Duodenal mucosa (tissue), 2 donors: ENCODE data around the gene OR10P1.

Source experiments
- H3K27ac ChIP-seq: one replicate; pipeline ENCODE4 v1.7.0; 2013; ENCODE audit warnings: low read depth, low read length
- H3K27me3 ChIP-seq, 2 donors: one replicate each; pipeline ENCODE4 v1.7.0; 2013; ENCODE audit warnings: low read length in 2 of 2, control low read depth in 1 of 2; ENCODE audit not compliant: insufficient read depth in 2 of 2, control insufficient read depth in 1 of 2
- H3K36me3 ChIP-seq, 2 donors: one replicate each; pipeline ENCODE4 v1.7.0; 2013; ENCODE audit warnings: low read length in 2 of 2, control low read depth in 1 of 2; ENCODE audit not compliant: insufficient read depth in 2 of 2, control insufficient read depth in 1 of 2
- H3K4me1 ChIP-seq, 2 donors: one replicate each; pipeline ENCODE4 v1.7.0; 2013; ENCODE audit warnings: low read length in 2 of 2, control low read depth in 1 of 2; ENCODE audit not compliant: insufficient read depth in 2 of 2, control insufficient read depth in 1 of 2
- H3K4me3 ChIP-seq, 2 donors: one replicate each; pipeline ENCODE4 v1.7.0; 2013; ENCODE audit warnings: low read length in 2 of 2, low read depth in 1 of 2
- H3K9ac ChIP-seq, 2 donors: one replicate each; pipeline ENCODE4 v1.7.0; 2013; ENCODE audit warnings: low read length in 2 of 2, low read depth in 1 of 2
- H3K9me3 ChIP-seq, 2 donors: one replicate each; pipeline ENCODE4 v1.7.0; 2013; ENCODE audit warnings: low read length in 2 of 2, control low read depth in 1 of 2; ENCODE audit not compliant: control insufficient read depth in 1 of 2

OR10P1 gene

DNA sequence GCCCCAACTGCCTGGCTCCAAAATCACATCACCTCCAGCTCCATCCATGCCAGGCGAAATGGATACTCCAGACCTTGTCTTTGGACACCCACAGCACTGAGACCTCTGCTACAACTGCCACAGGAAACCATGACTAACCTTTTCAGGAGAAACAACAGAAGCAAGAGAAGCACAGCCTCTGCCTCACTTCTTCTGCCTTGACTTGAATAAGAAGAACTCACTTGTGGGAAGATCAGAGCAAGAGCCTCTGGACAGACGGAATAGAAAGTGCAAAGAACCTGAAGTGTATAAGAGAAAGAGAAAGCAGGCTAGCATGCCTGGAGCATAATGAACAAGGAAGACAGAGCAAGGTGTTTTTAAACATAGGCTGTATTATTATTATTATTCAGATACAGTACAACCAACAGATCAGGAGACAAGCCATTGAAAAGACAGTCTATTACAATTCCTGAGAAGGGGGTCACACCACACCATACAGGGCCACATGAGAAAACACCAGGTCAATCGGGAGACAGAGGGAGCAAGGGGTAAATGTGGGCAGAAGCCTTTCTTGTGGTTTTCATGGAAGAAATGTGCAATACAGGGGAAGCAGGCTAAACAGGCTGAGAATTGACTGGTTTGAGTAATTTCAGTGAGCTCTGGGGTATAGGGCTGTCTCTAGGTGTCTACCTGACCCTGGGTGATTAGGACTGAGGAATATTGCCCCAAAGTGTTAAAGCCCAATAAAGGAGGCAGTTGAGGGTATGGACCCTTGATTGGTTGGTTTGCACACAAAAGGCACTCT, 7.4 kb upstream of the OR10P1 start:
- Histone ChIP-seq H3K27me3 (no peaks in the 10 kb centered on the region), H3K9ac (no peak overlapping the region), H3K36me3 (no peaks in the 10 kb centered on the region), H3K9me3 (no peaks in the 10 kb centered on the region), H3K4me3 (no peak overlapping the region), H3K4me1 (no peaks in the 10 kb centered on the region), H3K27ac (no peak overlapping the region)

DNA sequence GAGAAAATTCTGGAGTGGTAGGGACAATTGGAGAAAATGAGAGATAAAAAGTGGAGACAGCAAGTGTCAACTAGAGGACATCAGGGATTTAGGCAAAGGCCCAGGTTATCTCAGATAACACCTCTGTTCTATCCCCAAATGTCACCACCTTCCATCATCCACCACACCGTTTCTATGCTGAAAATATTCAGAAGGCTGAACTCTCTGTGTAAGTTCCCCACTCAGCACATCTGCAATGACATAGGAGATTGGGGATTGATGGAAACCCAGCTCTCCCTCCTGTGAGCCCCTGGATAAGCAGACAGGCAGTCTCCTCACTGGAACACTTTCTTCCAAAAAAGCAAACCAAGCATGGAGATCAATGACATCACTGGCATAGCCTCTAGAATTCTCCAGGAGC, 5.6 kb upstream of the OR10P1 start:
- H3K27ac ChIP-seq = no peak overlapping the region
- no peak overlapping the region for H3K4me3 ChIP-seq
- no peaks in the 10 kb centered on the region for H3K4me1 ChIP-seq
- H3K9me3 ChIP-seq = no peaks in the 10 kb centered on the region
- H3K36me3 ChIP-seq = no peaks in the 10 kb centered on the region
- no peaks in the 10 kb centered on the region for H3K27me3 ChIP-seq
- no peak overlapping the region for H3K9ac ChIP-seq

DNA sequence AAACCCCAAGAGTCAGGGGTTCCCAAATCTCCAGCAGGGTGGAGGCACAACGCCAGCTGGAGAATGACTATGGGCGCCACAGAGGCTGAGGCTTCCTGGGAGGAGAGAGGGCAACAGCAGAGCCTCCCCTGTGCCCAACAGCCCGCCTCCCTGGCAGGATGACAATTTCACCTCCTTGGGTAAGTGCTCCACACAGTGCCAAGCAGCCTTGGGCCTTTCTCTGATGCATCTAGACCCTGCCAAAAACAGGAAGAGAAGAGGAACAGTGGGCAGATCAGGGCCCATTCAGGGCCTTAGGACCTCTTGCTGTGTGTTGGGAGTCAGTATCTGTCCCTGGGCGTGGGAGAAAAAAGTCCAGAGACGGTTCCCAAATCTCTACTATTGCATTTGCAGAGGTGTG, 5.0 kb upstream of the OR10P1 start:
- no peaks in the 10 kb centered on the region for H3K27me3 ChIP-seq
- no peak overlapping the region for H3K27ac ChIP-seq
- H3K9me3 ChIP-seq = no peaks in the 10 kb centered on the region
- no peaks in the 10 kb centered on the region for H3K4me1 ChIP-seq
- no peak overlapping the region for H3K4me3 ChIP-seq
- no peak overlapping the region for H3K9ac ChIP-seq
- no peaks in the 10 kb centered on the region for H3K36me3 ChIP-seq

DNA sequence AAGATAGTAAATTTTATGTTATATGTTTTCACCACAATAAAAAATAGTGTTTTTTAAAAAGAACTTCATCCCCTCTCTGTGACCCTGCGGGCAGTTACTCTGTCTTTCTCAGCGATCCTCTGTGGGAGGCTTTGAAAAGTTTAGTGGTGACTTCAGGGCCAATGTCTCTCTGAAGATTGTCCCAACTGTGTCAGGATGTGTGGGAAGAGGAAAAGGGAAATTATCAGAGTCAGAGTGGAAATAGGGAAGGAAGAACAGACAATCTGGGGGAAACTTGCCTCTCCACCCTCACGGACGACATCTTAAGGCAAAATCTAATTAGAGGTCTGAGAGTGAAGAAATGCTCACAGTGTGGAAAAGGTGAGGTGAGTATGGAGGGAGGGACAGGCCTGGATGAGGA, 3.5 kb upstream of the OR10P1 start:
- H3K36me3 ChIP-seq = no peaks in the 10 kb centered on the region
- H3K27me3 ChIP-seq = no peaks in the 10 kb centered on the region
- H3K4me1 ChIP-seq = no peaks in the 10 kb centered on the region
- no peak overlapping the region for H3K9ac ChIP-seq
- H3K27ac ChIP-seq = no peak overlapping the region
- no peaks in the 10 kb centered on the region for H3K9me3 ChIP-seq
- H3K4me3 ChIP-seq = no peak overlapping the region

DNA sequence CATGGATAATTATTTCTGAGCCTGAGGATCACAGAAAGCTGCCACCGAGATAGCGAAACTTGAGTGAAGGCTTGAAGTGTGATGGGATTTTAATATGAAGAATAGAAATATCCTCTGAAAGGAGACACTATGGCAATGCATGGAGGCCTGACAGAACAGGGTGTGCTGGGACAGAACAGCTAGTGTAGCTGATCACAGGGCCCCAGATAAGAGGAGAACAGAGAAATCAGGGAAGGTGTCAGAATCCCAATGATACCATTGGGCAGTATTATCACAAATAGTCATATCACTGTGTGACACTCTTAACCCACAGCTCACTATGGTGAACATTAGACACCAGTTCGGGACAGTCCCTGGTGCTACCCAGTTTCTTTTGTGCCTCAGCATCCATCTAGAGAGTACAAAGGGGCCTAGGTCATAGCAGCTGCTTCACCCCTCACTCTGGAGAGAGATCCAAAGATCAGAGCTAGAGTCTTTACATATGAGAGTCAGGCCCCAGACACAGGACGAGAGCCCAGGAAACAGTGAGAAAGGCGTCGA, 506 bp upstream of the OR10P1 start:
- no peaks in the 10 kb centered on the region for H3K36me3 ChIP-seq
- no peaks in the 10 kb centered on the region for H3K27me3 ChIP-seq
- H3K4me3 ChIP-seq = no peak overlapping the region
- H3K9me3 ChIP-seq = no peaks in the 10 kb centered on the region
- no peak overlapping the region for H3K27ac ChIP-seq
- H3K4me1 ChIP-seq = no peaks in the 10 kb centered on the region
- H3K9ac ChIP-seq = no peak overlapping the region

DNA sequence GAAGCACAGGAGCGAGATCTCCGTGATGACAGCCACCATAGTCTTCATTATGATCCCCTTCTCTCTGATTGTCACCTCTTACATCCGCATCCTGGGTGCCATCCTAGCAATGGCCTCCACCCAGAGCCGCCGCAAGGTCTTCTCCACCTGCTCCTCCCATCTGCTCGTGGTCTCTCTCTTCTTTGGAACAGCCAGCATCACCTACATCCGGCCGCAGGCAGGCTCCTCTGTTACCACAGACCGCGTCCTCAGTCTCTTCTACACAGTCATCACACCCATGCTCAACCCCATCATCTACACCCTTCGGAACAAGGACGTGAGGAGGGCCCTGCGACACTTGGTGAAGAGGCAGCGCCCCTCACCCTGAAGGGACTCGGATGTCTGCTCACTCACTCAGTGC, 775 bp downstream of the OR10P1 start:
- Histone ChIP-seq H3K9me3 (no peaks in the 10 kb centered on the region), H3K27ac (no peak overlapping the region)

DNA sequence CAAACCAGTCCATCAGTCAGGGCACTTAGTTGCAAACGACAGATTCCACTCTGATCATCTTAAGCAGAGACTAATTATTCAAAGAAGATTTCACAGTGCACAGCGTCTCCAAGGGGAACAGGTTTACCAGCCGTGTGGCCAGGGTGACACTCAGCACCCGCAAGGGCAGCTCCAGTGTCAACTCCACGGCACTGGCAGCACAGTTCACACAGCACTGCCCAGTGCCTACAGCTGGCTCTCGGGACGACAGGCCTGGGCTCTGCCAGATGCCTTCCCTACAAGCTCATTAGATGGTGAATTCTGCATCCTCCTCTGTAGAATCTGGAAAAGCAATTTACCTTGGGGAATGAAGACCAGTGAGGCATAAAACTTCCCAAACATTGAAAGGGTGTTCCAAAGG, 4.9 kb downstream of the OR10P1 start:
- Histone ChIP-seq H3K4me3 (no peak overlapping the region), H3K36me3 (no peaks in the 10 kb centered on the region), H3K9ac (no peak overlapping the region), H3K27me3 (no peaks in the 10 kb centered on the region), H3K4me1 (no peaks in the 10 kb centered on the region), H3K27ac (no peak overlapping the region), H3K9me3 (no peaks in the 10 kb centered on the region)

More for the DNA sequence above, 775 bp downstream of the OR10P1 start:
- no peak overlapping the region for H3K9ac ChIP-seq
- no peaks in the 10 kb centered on the region for H3K36me3 ChIP-seq
- no peaks in the 10 kb centered on the region for H3K27me3 ChIP-seq
- no peaks in the 10 kb centered on the region for H3K4me1 ChIP-seq
- H3K4me3 ChIP-seq = no peak overlapping the region

DNA sequence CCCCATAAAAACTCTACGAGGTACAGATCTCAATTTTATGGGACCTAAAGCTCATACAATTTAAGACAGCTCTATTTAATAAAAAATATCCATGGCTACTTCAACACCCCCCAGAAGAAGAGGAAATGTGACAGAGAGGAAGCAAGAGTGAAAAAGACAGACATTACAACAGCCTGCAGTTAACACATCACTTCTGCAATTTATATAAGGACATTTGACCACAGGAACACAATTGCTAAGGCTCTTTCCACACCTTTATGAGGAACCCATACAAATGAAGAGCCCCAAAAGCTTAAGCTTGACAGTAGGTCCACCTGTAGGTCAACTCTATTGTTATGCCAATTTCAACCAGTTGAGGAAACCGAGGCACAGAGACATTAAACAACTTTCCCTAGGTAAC, 5.6 kb downstream of the OR10P1 start:
- no peaks in the 10 kb centered on the region for H3K36me3 ChIP-seq
- no peaks in the 10 kb centered on the region for H3K4me1 ChIP-seq
- no peak overlapping the region for H3K4me3 ChIP-seq
- H3K9ac ChIP-seq = no peak overlapping the region
- no peaks in the 10 kb centered on the region for H3K27me3 ChIP-seq
- H3K9me3 ChIP-seq = no peaks in the 10 kb centered on the region
- no peak overlapping the region for H3K27ac ChIP-seq

DNA sequence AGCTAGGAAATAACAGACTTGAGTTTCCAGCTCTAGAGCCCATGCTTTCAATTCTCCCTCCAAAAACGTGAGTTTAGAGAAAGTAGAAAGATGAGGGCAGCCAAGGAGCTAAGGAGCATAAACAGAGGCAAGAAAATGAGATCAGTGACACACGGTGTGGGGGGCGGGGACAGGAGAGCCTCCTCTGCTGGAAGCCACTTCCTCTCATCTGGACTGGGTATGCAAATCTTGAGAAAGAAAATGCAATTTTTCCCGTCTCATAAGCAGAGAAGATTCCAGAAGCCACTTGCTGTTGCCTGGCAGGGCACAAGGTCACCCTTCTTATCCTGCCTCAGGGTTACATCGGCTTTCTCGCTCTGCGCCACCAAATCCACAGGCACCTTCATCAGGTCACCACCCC, 6.0 kb downstream of the OR10P1 start:
- H3K9me3 ChIP-seq = no peaks in the 10 kb centered on the region
- H3K9ac ChIP-seq = no peak overlapping the region
- H3K27ac ChIP-seq = no peak overlapping the region
- no peaks in the 10 kb centered on the region for H3K27me3 ChIP-seq
- H3K4me1 ChIP-seq = no peaks in the 10 kb centered on the region
- no peak overlapping the region for H3K4me3 ChIP-seq
- H3K36me3 ChIP-seq = no peaks in the 10 kb centered on the region

DNA sequence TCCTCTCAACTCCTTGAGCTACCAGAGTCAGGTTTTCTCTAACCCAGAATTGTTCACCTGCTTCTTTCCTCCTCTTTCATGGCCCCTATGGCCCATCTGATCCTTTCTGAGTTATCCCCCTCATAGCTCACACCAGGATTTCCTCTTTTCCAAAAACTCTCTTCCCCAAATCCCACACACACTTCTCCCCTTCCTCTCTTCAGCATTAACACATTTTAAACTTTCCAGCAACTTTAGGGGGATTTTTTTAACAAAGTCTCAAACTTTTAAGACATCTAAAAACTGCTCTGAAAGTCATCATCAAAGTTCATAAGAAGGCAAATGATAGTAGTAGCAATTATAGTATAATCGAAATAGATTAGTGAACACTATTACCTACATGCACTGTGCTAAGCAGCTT, 7.9 kb downstream of the OR10P1 start:
- Histone ChIP-seq H3K4me1 (no peaks in the 10 kb centered on the region), H3K9me3 (no peaks in the 10 kb centered on the region), H3K4me3 (no peak overlapping the region), H3K36me3 (no peaks in the 10 kb centered on the region), H3K27me3 (no peaks in the 10 kb centered on the region), H3K9ac (no peak overlapping the region), H3K27ac (no peak overlapping the region)
